GM12878 (cell line): ENCODE measurements around the gene STX12. TPM values are rescaled to one million over a fixed set of nuclear protein-coding genes. Genes with fewer than 3 reads are reported as not detected.

Experiments
- BACH1 ChIP-seq: fragments of 450-650 bp; IDR thresholded peaks from 2 replicates; pipeline ENCODE4 v1.6.1; 2017; ENCODE audit warnings: mild to moderate bottlenecking, borderline replicate concordance
- BCL11A ChIP-seq: IDR thresholded peaks from 2 replicates; pipeline ENCODE4 v1.6.1; 2011; ENCODE audit warnings: low read depth, low read length
- BHLHE40 ChIP-seq, 2 experiments: fragments of 450-650 bp in 1 of 2; IDR thresholded peaks; 2 replicates each; pipeline ENCODE4 v1.6.1; 2011 to 2017; ENCODE audit warnings: low read depth in 2 of 2, borderline replicate concordance in 1 of 2, improper control_type of control experiment in 1 of 2, low read length in 1 of 2, mild to moderate bottlenecking in 1 of 2
- CBX3 ChIP-seq: fragments of 200-600 bp; sonication (generic); IDR thresholded peaks from 2 replicates; pipeline ENCODE4 v1.6.1; 2016; ENCODE audit warnings: low read depth, borderline replicate concordance
- EGR1 ChIP-seq, 2 experiments: IDR thresholded peaks; 1 replicate in 1 of 2; 2 replicates in 1 of 2; pipeline ENCODE4 v1.6.1; 2011 to 2012; ENCODE audit warnings: low read depth in 2 of 2, low read length in 2 of 2, borderline replicate concordance in 1 of 2, mild to moderate bottlenecking in 1 of 2, moderate library complexity in 1 of 2
- GATAD2B ChIP-seq: fragments of 450-650 bp; conservative IDR thresholded peaks from 2 replicates; pipeline ENCODE4 v1.6.1; 2017; ENCODE audit warnings: low read depth, mild to moderate bottlenecking, moderate library complexity
- HDAC2 ChIP-seq: fragments of 200-600 bp; sonication (generic); IDR thresholded peaks from 2 replicates; pipeline ENCODE4 v1.6.1; 2017
- PAX8 ChIP-seq: fragments of 450-650 bp; IDR thresholded peaks from 2 replicates; pipeline ENCODE4 v1.6.1; 2017; ENCODE audit warnings: mild to moderate bottlenecking, moderate library complexity
- POLR2A ChIP-seq: IDR thresholded peaks from 2 replicates; pipeline ENCODE4 v1.6.1; 2011; ENCODE audit warnings: low read depth, mild to moderate bottlenecking, low read length
- POLR2AphosphoS2 ChIP-seq: IDR thresholded peaks from 2 replicates; pipeline ENCODE4 v1.6.1; 2011; ENCODE audit warnings: low read depth, mild to moderate bottlenecking, low read length, improper control_type of control experiment, moderate library complexity
- RB1 ChIP-seq: fragments of 450-650 bp; formaldehyde crosslinking; IDR thresholded peaks from 2 replicates; pipeline ENCODE4 v1.6.1; 2017; ENCODE audit warnings: mild to moderate bottlenecking, borderline replicate concordance
- RELA ChIP-seq: fragments of 450-650 bp; IDR thresholded peaks from 2 replicates; pipeline ENCODE4 v1.8.0; 2014; ENCODE audit warnings: borderline replicate concordance; ENCODE audit not compliant: partially characterized antibody
- SMAD5 ChIP-seq: IDR thresholded peaks from 2 replicates; pipeline ENCODE4 v1.6.1; 2016; ENCODE audit warnings: antibody characterized with exemption, low read depth
- SREBF1 ChIP-seq: IDR thresholded peaks from 2 replicates; pipeline ENCODE4 v1.6.1; 2012; ENCODE audit warnings: mild to moderate bottlenecking, low read length
- STAT3 ChIP-seq: IDR thresholded peaks from 2 replicates; pipeline ENCODE4 v1.6.1; 2011; ENCODE audit warnings: low read depth, low read length, improper control_type of control experiment
- SUPT20H ChIP-seq: IDR thresholded peaks from 2 replicates; pipeline ENCODE4 v1.6.1; 2011; ENCODE audit warnings: low read depth, mild to moderate bottlenecking, low read length, moderate library complexity, borderline replicate concordance; ENCODE audit not compliant: control insufficient read depth
- TARDBP ChIP-seq: IDR thresholded peaks from 2 replicates; pipeline ENCODE4 v1.6.1; 2016; ENCODE audit warnings: borderline replicate concordance
- ZNF207 ChIP-seq: fragments of 450-650 bp; IDR thresholded peaks from 2 replicates; pipeline ENCODE4 v1.6.1; 2014; ENCODE audit warnings: antibody characterized with exemption, mild to moderate bottlenecking, borderline replicate concordance
- ZNF687 ChIP-seq: fragments of 450-650 bp; IDR thresholded peaks from 2 replicates; pipeline ENCODE4 v1.6.1; 2017; ENCODE audit warnings: mild to moderate bottlenecking, moderate library complexity
- polyA plus RNA-seq, 11 experiments: library from polyadenylated mRNA; depleted of rRNA in 4 of 11; unstranded in 6 of 11; stranded (reverse) in 5 of 11; fragments of >200 nt; fragmentation: Nextera tagmentation in 4 of 11; fragmentation: Illumina TruSeq in 1 of 11; extraction: Ambion mirVana in 4 of 11; extraction: Trizol in 1 of 11; gene quantifications; 1 replicate in 1 of 11; 2 replicates in 10 of 11; pipeline versions ENCODE4 v1.2.1 to v1.2.3, GENCODE V29; 2011 to 2016; ENCODE audit warnings: inconsistent platforms in 2 of 11, missing spikeins in 2 of 11, low read depth in 1 of 11
- total RNA-seq, 4 experiments: library from RNA; depleted of rRNA in 3 of 4; stranded (reverse); fragments of >200 nt in 3 of 4; fragmentation: Illumina TruSeq in 1 of 4; extraction: Trizol in 1 of 4; gene quantifications; 2 replicates each; pipeline versions ENCODE4 v1.2.1 to v1.2.3, GENCODE V29; 2013 to 2021

The STX12 gene
- total and polyA plus RNA-seq, 10 of the 15 experiments (the other 5 are each of a cell fraction or from before 2014, with no cell fraction given) = 20.2 to 35.0 (median 28.1) TPM

- 0 out of 4 replicates have a peak, but pooled peaks of 1 of the 2 experiments have one; percentile 26 for TF ChIP-seq BHLHE40 (IDR thresholded peaks at IDR 0.05; ENCODE audit: borderline replicate concordance in 1 of 2, low read depth in 2 of 2, low read length in 1 of 2)
- no peak for TF ChIP-seq STAT3
- no peak for TF ChIP-seq ZNF207
- no peak for TF ChIP-seq CBX3
- TF ChIP-seq BACH1 = peak; percentile 13; the same call in 1 of the 2 replicates
- TF ChIP-seq RELA = no peak
- TF ChIP-seq SUPT20H = no peak
- peak; percentile 92 for TF ChIP-seq POLR2AphosphoS2
- peak; percentile 88 for TF ChIP-seq POLR2A
- TF ChIP-seq SREBF1 = no peak
- TF ChIP-seq ZNF687 = peak; percentile 66; the same call in 1 of the 2 replicates
- no peak for TF ChIP-seq HDAC2
- 0 out of 2 replicates have a peak, but pooled peaks have one; percentile 18 for TF ChIP-seq GATAD2B
- no peak for TF ChIP-seq PAX8
- no peak for TF ChIP-seq BCL11A
- no peak for TF ChIP-seq TARDBP
- peak; percentile 45; the same call in 1 of the 2 replicates for TF ChIP-seq SMAD5
- 0 out of 3 replicates have a peak, but pooled peaks of 1 of the 2 experiments have one; percentile 10 for TF ChIP-seq EGR1 (IDR thresholded peaks at IDR 0.05; ENCODE audit: borderline replicate concordance in 1 of 2, low read depth in 2 of 2, low read length in 2 of 2)
- TF ChIP-seq RB1 = peak; percentile 60; the same call in 1 of the 2 replicates
Measured at GRCh38 chr1:27872059-27872801, 99.2 kb downstream of the STX12 start, which contains the start of gene THEMIS2 (continued).
